ENCODE results near the gene MYL12B.

Gene MYL12B

GRCh38 chr18:3235846-3236245 lies 26.1 kb upstream of the MYL12B start:
- DNase-seq (ENCODE audit: low spot score), result no peak

GRCh38 chr18:3236470-3236869 lies 25.5 kb upstream of the MYL12B start:
- DNase-seq (ENCODE audit: low spot score), result no peak

- DNase-seq (ENCODE audit: low spot score), result no peak
These were observed 23.2 kb upstream of the MYL12B start for GRCh38 chr18:3238742-3239141.

- DNase-seq (ENCODE audit: low spot score), result no peak
These were observed 16.8 kb upstream of the MYL12B start for GRCh38 chr18:3245185-3245564.

GRCh38 chr18:3245853-3246634 lies 15.9 kb upstream of the MYL12B start:
- peak; percentile 88 for DNase-seq (ENCODE audit: low spot score)

- DNase-seq (ENCODE audit: low spot score), result no peak
These were observed 15.2 kb upstream of the MYL12B start for GRCh38 chr18:3246635-3247239.

GRCh38 chr18:3247240-3248061 lies 14.5 kb upstream of the MYL12B start, which contains the start of gene MYL12A:
Gene MYL12A (plus strand): TSS chr18:3247801. CDS start chr18:3253248, 5,447 bp downstream.
- DNase-seq (ENCODE audit: low spot score), result peak; percentile 98

- DNase-seq (ENCODE audit: low spot score), result no peak
These were observed 13.8 kb upstream of the MYL12B start for GRCh38 chr18:3248062-3248657.

- DNase-seq (ENCODE audit: low spot score), result peak; percentile 81
These were observed 13.1 kb upstream of the MYL12B start for GRCh38 chr18:3248658-3249359.

- DNase-seq (ENCODE audit: low spot score), result peak; percentile 62
These were observed 11.5 kb upstream of the MYL12B start for GRCh38 chr18:3250237-3251107.

GRCh38 chr18:3251249-3251962 lies 10.5 kb upstream of the MYL12B start:
- no peak for DNase-seq (ENCODE audit: low spot score)

GRCh38 chr18:3251963-3252277 lies 10.0 kb upstream of the MYL12B start:
- no peak for DNase-seq (ENCODE audit: low spot score)

- no peak for DNase-seq (ENCODE audit: low spot score)
These were observed 9.1 kb upstream of the MYL12B start for GRCh38 chr18:3252843-3253242.

GRCh38 chr18:3254725-3255124 lies 7.2 kb upstream of the MYL12B start:
- no peak for DNase-seq (ENCODE audit: low spot score)

GRCh38 chr18:3255611-3256165 lies 6.2 kb upstream of the MYL12B start:
- DNase-seq (ENCODE audit: low spot score), result no peak

- DNase-seq (ENCODE audit: low spot score), result no peak
These were observed 5.0 kb upstream of the MYL12B start for GRCh38 chr18:3256693-3257626.

- DNase-seq (ENCODE audit: low spot score), result no peak
These were observed 4.3 kb upstream of the MYL12B start for GRCh38 chr18:3257627-3258120.

GRCh38 chr18:3260995-3261372 lies 949 bp upstream of the MYL12B start:
- no peak for DNase-seq (ENCODE audit: low spot score)

Measured in activated CD4-positive, alpha-beta T cell treated with anti-CD3 and anti-CD28 coated beads, Interleukin-2, Interleukin-4, amounts not matched to agents 100 ng/mL and 50 ng/mL, durations not matched to agents 16 hours and 8 hours (primary cell).